HUES48 (cell line): ENCODE results near the gene CTAG1A.
"Not testable (repeated sequence)": the region's sequence is repeated elsewhere in the genome, so short reads cannot be mapped to it uniquely, and the experiment has no call there.

Source experiments
- H3K27ac ChIP-seq: one replicate; pipeline ENCODE4 v1.7.0; 2013; ENCODE audit warnings: low read depth, low read length, inconsistent platforms
- H3K27me3 ChIP-seq: 2 replicates; pipeline ENCODE4 v1.6.1; 2013; ENCODE audit warnings: mild to moderate bottlenecking, low read length; ENCODE audit not compliant: control insufficient read depth, insufficient read depth
- H3K36me3 ChIP-seq: 2 replicates; pipeline ENCODE4 v1.6.1; 2013; ENCODE audit warnings: low read length; ENCODE audit not compliant: control insufficient read depth, insufficient read depth
- H3K4me1 ChIP-seq: 2 replicates; pipeline ENCODE4 v1.6.1; 2013; ENCODE audit warnings: mild to moderate bottlenecking, low read length; ENCODE audit not compliant: control insufficient read depth, insufficient read depth
- H3K4me3 ChIP-seq: 2 replicates; pipeline ENCODE4 v1.5.1; 2013; ENCODE audit warnings: mild to moderate bottlenecking, low read depth, low read length
- H3K9ac ChIP-seq: 2 replicates; pipeline ENCODE4 v1.6.1; 2013; ENCODE audit warnings: mild to moderate bottlenecking, low read depth, low read length, moderate library complexity
- H3K9me3 ChIP-seq: 2 replicates; pipeline ENCODE4 v1.6.1; 2013; ENCODE audit warnings: low read length; ENCODE audit not compliant: control insufficient read depth, insufficient read depth

The CTAG1A gene

GRCh38 chrX:154620767-154621414 is 36.0 kb downstream of the CTAG1A start:
- H3K9me3 ChIP-seq, H3K9ac ChIP-seq, H3K27ac ChIP-seq, H3K4me1 ChIP-seq, H3K27me3 ChIP-seq, H3K4me3 ChIP-seq, H3K36me3 ChIP-seq: not testable (repeated sequence)

- not testable (repeated sequence) for H3K27ac ChIP-seq, H3K27me3 ChIP-seq, H3K36me3 ChIP-seq, H3K9me3 ChIP-seq, H3K4me1 ChIP-seq, H3K4me3 ChIP-seq, H3K9ac ChIP-seq
These were observed 44.0 kb downstream of the CTAG1A start for GRCh38 chrX:154628960-154629359.

GRCh38 chrX:154630949-154631348 is 46.0 kb downstream of the CTAG1A start:
- not testable (repeated sequence) for H3K4me1 ChIP-seq, H3K36me3 ChIP-seq, H3K9ac ChIP-seq, H3K27ac ChIP-seq, H3K9me3 ChIP-seq, H3K27me3 ChIP-seq, H3K4me3 ChIP-seq

GRCh38 chrX:154633661-154634060 is 48.7 kb downstream of the CTAG1A start:
- not testable (repeated sequence) for H3K36me3 ChIP-seq, H3K4me3 ChIP-seq, H3K27me3 ChIP-seq, H3K9me3 ChIP-seq, H3K9ac ChIP-seq, H3K27ac ChIP-seq, H3K4me1 ChIP-seq
